T47D (cell line): ENCODE measurements around the gene ITPR2.
"Not testable (repeated sequence)": the region's sequence is repeated elsewhere in the genome, so short reads cannot be mapped to it uniquely, and the experiment has no call there.

Experiments used
- DNase-seq, 2 experiments: peaks; one replicate each; pipeline versions ENCODE4 v3.0.0 to v3.0.0-alpha.2; 2011 to 2012; ENCODE audit warnings: low read depth in 1 of 2, low spot score in 1 of 2
- JUND ChIP-seq: IDR thresholded peaks from 2 replicates; pipeline ENCODE4 v1.6.1; 2012; ENCODE audit warnings: low read depth
- in situ Hi-C: cut with HindIII; loops from 2 replicates; pipeline ENCODE4 v1.10.0; 2016; ENCODE audit warnings: low sequenced_read_pairs, low pct_unique_long_range_greater_than_20kb

Gene ITPR2

GRCh38 chr12:26608706-26609105 is 224.3 kb downstream of the ITPR2 start:
- DNase-seq, result no peak

DNA sequence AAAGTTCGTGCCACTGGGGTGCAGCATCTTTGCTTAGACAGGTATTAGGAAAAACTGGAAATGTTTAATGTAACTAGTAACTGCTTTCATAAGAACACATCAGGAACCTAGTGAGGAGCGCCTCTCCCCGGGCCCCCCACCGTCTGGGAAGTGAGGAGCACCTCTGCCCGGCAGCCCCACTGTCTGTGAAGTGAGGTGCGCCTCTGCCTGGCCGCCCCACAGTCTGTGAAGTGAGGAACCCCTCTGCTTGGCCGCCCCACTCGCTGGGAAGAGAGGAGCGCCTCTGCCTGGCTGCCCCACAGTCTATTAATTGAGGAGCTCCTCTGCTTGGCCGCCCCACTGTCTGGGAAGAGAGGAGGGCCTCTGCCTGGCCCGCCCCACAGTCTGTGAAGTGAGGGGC is 224.7 kb downstream of the ITPR2 start:
- no peak for DNase-seq
- in situ Hi-C loops, result no loop called here
- no peak for TF ChIP-seq JUND

More at GRCh38 chr12:26608706-26609105, 224.3 kb downstream of the ITPR2 start:
- no peak for TF ChIP-seq JUND
- in situ Hi-C loops, result no loop called here

DNA sequence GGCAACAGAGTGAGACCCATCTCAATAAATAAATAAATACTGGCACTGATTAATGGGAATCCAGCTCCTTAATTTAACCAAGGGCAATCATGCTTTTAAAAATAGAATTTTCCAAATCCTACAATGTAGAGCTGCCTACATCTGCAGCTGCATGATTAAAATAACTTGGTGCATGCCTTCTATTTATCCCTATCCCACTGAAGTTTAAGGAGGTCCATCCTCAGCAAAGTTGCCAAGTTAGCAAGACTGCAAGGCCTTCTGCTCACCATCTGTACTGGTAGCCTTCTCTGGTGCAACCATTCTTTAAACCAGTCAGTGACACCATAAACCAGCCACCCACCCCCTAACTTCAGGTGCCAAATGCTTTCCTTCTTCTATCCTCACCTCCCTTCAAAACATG is 226.1 kb downstream of the ITPR2 start:
- no peak for TF ChIP-seq JUND
- DNase-seq, result no peak
- in situ Hi-C loops, result no loop called here

DNA sequence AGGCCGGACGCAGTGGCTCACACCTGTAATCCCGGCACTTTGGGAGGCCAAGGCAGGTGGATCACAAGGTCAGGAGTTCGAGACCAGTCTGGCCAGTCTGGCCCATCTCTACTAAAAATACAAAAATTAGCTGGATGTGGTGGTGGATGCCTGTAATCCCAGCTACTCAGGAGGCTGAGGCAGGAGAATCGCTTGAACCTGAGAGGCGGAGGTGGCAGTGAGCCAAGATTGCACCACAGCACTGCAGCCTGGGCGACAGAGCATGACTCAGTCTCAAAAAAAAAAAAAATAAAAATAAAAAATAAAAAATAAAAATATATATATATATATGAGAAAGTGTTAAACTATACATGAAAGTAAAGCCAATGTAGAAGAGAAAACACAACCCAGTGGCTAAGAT is 228.2 kb downstream of the ITPR2 start:
- in situ Hi-C loops, DNase-seq: not testable (repeated sequence)

DNA sequence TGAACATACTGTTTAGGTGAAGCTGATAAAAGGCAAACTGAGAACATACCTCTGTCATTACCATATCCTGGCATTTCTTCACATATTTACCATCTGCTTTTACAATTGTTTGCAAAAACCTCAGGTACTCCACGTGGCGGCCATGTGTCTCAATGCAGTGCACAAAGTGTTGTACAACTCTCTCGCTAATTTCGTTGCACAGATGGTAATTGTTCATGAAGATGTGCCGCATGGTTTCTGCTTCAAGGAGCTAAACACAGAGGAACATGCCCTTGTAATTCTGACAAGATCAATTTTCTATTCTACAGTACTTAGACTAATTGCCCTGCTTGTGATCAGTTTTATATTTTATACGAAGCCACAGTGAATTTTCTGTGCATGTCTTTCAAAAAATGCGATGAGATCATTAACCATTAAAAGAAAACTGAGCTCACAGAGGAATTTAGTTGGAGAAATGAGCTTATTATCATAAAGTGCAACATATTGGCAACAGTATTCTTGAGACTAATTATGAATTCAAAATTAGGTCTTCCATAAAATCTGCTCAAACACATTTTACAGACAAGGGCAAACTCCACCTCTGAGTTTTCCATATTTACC is 233.8 kb downstream of the ITPR2 start:
- DNase-seq, result no peak
- TF ChIP-seq JUND, result no peak
- in situ Hi-C loops, result no loop called here

DNA sequence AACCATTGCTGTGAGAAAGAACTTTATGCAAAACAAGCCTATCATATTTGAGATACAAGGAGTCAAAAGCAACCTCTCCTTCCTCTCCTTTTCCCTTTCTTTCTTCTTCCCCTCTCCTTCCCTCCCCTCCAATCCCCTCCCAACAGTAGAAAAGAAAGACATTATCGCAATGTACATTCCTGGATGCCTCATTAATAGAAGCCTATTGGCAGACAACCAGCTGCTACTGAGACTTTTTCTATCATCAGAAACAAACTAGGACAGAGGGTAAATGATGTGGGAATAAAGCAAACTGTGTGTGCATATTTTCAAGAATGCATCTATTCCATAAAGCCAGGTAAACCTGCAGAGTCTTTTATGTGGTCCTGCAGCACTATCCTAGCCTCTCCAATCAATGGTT is 237.2 kb downstream of the ITPR2 start:
- no peak for DNase-seq
- no peak for TF ChIP-seq JUND
- in situ Hi-C loops, result no loop called here

DNA sequence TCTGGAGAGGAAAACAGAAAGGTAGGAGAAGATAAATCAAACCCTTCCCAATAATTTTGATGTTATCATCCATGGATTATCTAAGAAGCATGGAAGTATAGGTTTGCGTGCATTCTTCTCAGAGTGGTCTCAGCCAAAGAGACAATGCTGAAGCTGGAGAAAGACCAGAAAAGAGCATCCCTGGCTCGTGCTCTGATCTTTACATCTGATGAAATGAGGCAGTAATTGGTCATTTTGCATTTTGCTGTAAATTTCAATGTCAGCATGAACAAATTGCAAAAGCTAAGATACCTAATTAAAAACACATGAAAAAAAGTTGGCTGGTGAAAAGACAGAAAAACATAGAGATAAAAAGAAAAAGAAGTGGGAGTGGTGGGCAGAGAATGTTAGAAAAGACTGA is 252.4 kb downstream of the ITPR2 start:
- in situ Hi-C loops, result no loop called here
- no peak for DNase-seq

GRCh38 chr12:26576266-26576665 is 256.7 kb downstream of the ITPR2 start:
- in situ Hi-C loops, result no loop called here
- no peak for DNase-seq
- no peak for TF ChIP-seq JUND

More for the DNA sequence above, 252.4 kb downstream of the ITPR2 start:
- TF ChIP-seq JUND, result no peak

DNA sequence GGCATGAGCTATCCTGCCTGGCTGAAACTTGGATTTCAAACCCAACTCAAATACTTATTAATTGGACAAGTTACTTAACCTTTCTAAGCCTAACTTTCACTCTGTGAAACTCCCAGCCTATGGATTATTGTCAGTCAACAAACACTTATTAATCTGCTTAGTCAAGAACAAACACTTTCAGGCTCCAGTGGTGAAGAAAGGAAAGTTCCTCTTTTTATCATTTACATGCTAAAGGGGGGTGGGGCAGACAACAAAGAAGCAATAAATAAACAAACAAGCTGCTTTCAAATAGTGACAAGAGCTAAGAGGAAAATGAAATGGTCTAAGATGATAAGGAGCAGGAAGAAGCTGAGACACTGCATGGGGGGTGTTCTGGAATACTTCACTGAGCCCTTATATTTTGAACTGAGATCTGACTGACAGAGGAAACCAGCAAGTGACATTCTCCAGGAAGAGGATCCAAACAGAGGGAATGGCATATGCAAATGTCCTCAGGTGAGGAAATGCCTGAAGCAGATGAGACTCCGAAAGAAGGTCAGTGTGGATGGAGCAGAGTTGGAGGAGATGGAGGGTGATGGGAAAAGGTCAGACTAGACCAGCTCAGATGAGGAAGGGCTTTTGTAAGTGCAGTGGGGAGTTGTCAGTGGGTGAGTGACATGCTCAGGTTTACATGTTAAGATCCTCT is 259.6 kb downstream of the ITPR2 start:
- no peak for DNase-seq
- in situ Hi-C loops, result no loop called here
- TF ChIP-seq JUND, result no peak

DNA sequence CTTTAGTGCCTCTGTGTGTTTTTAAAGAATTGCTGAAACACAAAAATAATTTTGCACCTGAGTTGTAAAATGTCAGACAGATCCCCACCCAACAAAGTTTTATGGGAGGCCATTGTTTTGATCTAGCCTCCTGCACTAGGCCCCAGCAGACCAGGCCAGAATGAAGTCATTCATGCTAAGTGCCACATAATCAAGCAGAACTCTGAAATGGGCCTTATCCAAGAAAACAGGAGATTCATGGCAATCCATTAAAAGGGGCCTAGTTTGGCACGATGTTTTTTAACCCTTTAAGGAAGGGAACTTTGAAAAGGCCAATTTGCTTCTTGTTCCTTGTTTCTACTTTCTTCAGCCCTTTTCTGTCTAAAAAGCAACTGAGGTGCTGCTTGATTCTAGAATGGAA is 260.9 kb downstream of the ITPR2 start:
- in situ Hi-C loops, result no loop called here
- TF ChIP-seq JUND, result no peak
- DNase-seq, result no peak

GRCh38 chr12:26571560-26571959 is 261.4 kb downstream of the ITPR2 start:
- no peak for DNase-seq
- in situ Hi-C loops, result no loop called here
- no peak for TF ChIP-seq JUND

DNA sequence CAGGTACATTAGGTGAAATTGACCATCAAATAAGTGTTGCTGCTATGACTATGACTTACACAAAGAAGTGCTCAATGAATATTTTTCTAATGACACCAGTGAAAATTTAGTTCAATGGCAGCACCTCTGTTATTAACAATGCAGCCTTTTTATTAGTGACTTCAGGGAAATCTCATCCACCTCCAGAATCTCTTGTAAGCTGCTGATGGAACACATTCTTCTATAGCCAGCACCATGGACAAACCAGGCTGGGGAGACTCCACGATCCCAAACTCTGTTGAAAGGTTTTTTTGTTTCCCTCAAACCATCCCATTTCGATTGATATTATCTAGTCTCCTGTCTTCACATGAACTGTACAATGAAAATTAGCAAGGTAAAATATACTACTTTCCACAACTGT is 265.9 kb downstream of the ITPR2 start:
- in situ Hi-C loops, result no loop called here
- no peak for TF ChIP-seq JUND
- no peak for DNase-seq

DNA sequence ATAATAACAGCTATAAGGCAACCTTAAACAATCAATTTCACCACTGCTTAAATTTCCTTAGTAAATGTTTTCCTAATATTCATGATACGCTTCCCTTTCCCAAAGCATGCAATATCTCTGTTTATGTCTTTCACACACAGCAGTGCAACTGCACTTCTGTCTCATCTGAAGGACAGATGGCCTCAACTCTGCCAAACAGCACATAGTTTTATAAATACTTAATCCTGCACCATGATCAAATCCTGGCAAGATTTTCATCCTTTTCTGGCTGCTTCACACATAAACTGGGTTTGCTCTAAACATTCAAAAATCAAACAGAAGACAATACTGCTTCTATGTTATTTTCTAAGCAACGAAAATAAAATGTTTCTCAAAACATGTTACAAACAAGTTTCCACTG is 266.3 kb downstream of the ITPR2 start:
- TF ChIP-seq JUND, result no peak
- DNase-seq, result no peak
- in situ Hi-C loops, result no loop called here

- no peak for TF ChIP-seq JUND
- no peak for DNase-seq
- in situ Hi-C loops, result no loop called here
Observed at GRCh38 chr12:26566186-26566585, 266.8 kb downstream of the ITPR2 start.
